Stimulated activated memory B cell treated with anti-CD40 and anti-IgM and Interleukin-4, amounts not matched to agents 10 μg/mL and 1 μg/mL and 100 μg/mL, for 72 hours (primary cell): Measurements from ENCODE around the gene HOXD8.

Source experiments
- ATAC-seq: fragments of 150-1000 bp; cut with Tn5 transposase; 2 replicates; pipeline ENCODE4 v1.10.0; 2021
- H3K27ac Mint-ChIP-seq: one replicate; pipeline ENCODE4 v1.8.0; 2022; ENCODE audit warnings: mild to moderate bottlenecking, mixed read lengths
- H3K27me3 Mint-ChIP-seq: one replicate; pipeline ENCODE4 v1.8.0; 2022; ENCODE audit warnings: mixed read lengths
- H3K36me3 Mint-ChIP-seq: one replicate; pipeline ENCODE4 v1.8.0; 2022; ENCODE audit warnings: mixed read lengths
- H3K4me1 Mint-ChIP-seq: one replicate; pipeline ENCODE4 v1.8.0; 2022; ENCODE audit warnings: mixed read lengths
- H3K4me3 Mint-ChIP-seq: one replicate; pipeline ENCODE4 v1.8.0; 2022; ENCODE audit warnings: mild to moderate bottlenecking, moderate library complexity, mixed read lengths
- H3K9me3 Mint-ChIP-seq: one replicate; pipeline ENCODE4 v1.8.0; 2022; ENCODE audit warnings: mixed read lengths

HOXD8 gene

GRCh38 chr2:176128982-176129796 is at the start of gene HOXD8:
Gene HOXD8, plus strand, starts transcription at chr2:176129705. Its CDS starts 662 bp downstream, at chr2:176130367.
- no peaks in the 10 kb centered on the region for H3K9me3 Mint-ChIP-seq
- ATAC-seq, result no peak
- H3K4me3 Mint-ChIP-seq, result no peak within 1 kb of the TSS
- peaks cover 87% of the 10 kb centered on the region for H3K27me3 Mint-ChIP-seq
- peaks cover 20% of the 10 kb centered on the region for H3K4me1 Mint-ChIP-seq
- no peaks in the 10 kb centered on the region for H3K36me3 Mint-ChIP-seq
- H3K27ac Mint-ChIP-seq, result no peak within 1 kb of the TSS

DNA sequence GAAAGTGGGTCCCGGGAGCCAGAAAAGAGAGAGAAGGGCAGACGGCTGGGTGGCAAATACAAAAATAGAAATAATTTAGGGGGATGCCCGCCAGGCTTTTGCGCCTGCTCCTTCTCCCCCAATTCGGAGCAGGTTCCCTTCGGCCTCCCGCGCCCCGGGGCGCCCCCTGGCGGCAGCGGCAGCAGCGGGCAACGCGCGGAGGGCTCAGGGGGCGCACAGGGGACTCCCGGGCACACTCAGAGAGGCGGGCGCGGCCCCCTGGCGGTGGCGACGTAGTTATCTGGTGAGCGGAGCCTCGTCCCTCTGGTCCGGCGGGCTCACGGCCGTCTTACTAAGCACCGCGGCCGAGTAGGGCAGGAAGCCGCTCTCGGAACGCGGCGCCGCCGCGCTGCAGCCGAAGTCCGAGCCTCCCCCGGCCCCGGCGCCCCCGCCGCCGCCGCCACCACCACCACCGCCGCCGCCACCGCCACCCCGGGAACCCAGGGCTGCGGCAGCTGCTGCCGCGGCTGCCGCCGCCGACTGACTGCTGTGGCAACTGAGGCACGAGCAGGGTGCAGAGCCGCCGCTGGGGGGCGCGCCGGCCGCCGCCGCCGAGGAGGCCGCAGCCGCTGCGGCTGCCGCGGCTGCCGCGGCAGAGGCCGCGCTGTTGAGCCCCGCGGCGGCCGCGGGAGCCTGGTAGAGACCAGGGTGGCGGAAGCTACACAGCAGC is 49.5 kb upstream of the HOXD8 start:
- peaks cover 8% of the 10 kb centered on the region for H3K4me1 Mint-ChIP-seq
- H3K27ac Mint-ChIP-seq, result no peak overlapping the region
- H3K9me3 Mint-ChIP-seq, result peaks cover 10% of the 10 kb centered on the region
- peaks cover 79% of the 10 kb centered on the region for H3K27me3 Mint-ChIP-seq
- no peak for ATAC-seq
- H3K36me3 Mint-ChIP-seq, result no peaks in the 10 kb centered on the region
- H3K4me3 Mint-ChIP-seq, result peak overlapping the region; percentile 56

DNA sequence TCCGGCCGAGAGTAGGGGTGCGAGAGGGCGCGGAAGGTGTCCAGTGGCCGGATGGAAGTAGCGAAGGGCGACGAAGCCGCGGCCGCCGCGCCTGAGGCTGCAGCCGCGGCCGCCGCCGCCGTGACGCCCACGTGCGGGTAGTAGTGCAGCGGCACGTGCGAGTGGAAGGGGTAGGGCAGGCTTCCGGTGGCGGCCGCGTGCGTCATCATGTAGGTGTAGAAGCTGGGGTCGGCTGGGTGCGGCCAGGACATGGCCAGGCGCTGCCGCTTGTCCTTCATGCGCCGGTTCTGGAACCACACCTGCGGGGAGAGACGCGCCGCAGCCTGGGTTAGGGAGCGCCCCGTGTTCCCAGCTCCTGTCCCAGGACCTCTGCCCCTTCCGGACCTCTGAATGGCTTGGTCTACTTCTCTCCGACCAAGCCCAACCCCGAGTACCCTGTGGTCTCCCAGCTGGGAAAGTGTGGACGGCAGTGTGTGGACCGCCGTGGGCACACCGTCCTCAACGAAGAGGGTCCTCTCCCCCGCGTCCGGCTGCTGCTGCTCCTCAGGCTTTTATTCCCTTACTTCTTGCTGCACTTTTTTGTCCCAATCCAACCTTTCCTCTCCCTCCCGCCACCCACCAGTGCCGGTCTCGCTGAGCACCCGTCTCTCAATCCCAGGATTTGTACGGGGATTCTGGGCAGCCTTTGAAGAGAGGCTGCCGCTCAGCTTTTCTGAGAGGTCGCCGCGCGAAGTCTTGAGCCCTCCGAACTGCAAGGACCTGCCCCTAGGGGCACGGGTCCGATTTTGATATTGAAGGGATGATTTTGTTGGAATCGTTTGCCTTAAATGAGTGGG is 48.7 kb upstream of the HOXD8 start:
- H3K4me3 Mint-ChIP-seq, result no peak overlapping the region
- H3K27me3 Mint-ChIP-seq, result peaks cover 79% of the 10 kb centered on the region
- peaks cover 12% of the 10 kb centered on the region for H3K9me3 Mint-ChIP-seq
- no peaks in the 10 kb centered on the region for H3K36me3 Mint-ChIP-seq
- peaks cover 8% of the 10 kb centered on the region for H3K4me1 Mint-ChIP-seq
- ATAC-seq, result no peak
- no peak overlapping the region for H3K27ac Mint-ChIP-seq

DNA sequence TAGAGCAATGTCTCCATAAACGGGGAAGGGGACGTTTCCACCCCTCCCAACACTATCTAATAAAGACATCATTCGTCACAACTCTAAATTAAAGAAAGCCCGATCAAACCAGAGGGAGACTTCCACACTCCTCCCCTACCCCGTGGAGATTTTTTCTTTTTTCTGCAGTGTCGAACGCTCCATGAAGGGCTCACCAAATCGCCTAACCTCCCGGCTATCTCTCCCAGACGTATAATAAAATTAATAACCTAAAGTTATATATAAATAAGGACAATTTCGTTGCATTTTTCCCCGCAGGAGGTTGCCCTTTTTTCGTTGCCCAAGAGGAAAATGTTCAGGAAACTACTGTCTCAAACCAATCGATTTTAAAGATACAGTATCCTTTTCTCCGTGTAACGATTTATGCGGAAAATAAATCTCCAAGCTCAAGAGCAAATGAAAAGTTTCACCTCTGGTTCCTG is 48.1 kb upstream of the HOXD8 start:
- no peak overlapping the region for H3K27ac Mint-ChIP-seq
- no peak overlapping the region for H3K4me3 Mint-ChIP-seq
- H3K4me1 Mint-ChIP-seq, result peaks cover 8% of the 10 kb centered on the region
- H3K27me3 Mint-ChIP-seq, result peaks cover 79% of the 10 kb centered on the region
- H3K36me3 Mint-ChIP-seq, result no peaks in the 10 kb centered on the region
- no peak for ATAC-seq
- H3K9me3 Mint-ChIP-seq, result peaks cover 12% of the 10 kb centered on the region

- no peak for ATAC-seq
- peaks cover 10% of the 10 kb centered on the region for H3K9me3 Mint-ChIP-seq
- peaks cover 8% of the 10 kb centered on the region for H3K4me1 Mint-ChIP-seq
- no peak overlapping the region for H3K4me3 Mint-ChIP-seq
- H3K36me3 Mint-ChIP-seq, result no peaks in the 10 kb centered on the region
- H3K27ac Mint-ChIP-seq, result no peak overlapping the region
- H3K27me3 Mint-ChIP-seq, result peaks cover 79% of the 10 kb centered on the region
These were observed 47.5 kb upstream of the HOXD8 start for GRCh38 chr2:176081837-176082524.

DNA sequence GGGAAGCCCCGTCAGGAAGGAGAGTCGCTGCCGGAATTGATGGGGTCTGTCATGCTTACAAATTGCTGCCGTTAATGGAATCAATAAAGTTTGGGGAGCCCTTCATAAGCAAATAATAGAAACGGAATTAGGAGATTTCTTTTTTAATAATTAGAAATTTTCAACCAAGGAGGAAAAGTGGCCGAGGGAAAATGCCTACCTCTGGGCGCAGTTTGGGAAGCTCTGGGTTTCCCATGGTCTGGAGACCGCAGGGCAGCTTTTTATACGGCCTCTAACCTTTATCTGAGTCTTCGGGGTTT is 47.0 kb upstream of the HOXD8 start:
- ATAC-seq, result no peak
- peaks cover 8% of the 10 kb centered on the region for H3K4me1 Mint-ChIP-seq
- peaks cover 12% of the 10 kb centered on the region for H3K9me3 Mint-ChIP-seq
- H3K27me3 Mint-ChIP-seq, result peaks cover 84% of the 10 kb centered on the region
- H3K36me3 Mint-ChIP-seq, result no peaks in the 10 kb centered on the region
- no peak overlapping the region for H3K4me3 Mint-ChIP-seq
- no peak overlapping the region for H3K27ac Mint-ChIP-seq

GRCh38 chr2:176082824-176083751 is 46.4 kb upstream of the HOXD8 start:
- peaks cover 12% of the 10 kb centered on the region for H3K9me3 Mint-ChIP-seq
- ATAC-seq, result no peak
- no peak overlapping the region for H3K4me3 Mint-ChIP-seq
- H3K36me3 Mint-ChIP-seq, result no peaks in the 10 kb centered on the region
- H3K27ac Mint-ChIP-seq, result no peak overlapping the region
- H3K27me3 Mint-ChIP-seq, result peaks cover 88% of the 10 kb centered on the region
- H3K4me1 Mint-ChIP-seq, result peaks cover 10% of the 10 kb centered on the region

DNA sequence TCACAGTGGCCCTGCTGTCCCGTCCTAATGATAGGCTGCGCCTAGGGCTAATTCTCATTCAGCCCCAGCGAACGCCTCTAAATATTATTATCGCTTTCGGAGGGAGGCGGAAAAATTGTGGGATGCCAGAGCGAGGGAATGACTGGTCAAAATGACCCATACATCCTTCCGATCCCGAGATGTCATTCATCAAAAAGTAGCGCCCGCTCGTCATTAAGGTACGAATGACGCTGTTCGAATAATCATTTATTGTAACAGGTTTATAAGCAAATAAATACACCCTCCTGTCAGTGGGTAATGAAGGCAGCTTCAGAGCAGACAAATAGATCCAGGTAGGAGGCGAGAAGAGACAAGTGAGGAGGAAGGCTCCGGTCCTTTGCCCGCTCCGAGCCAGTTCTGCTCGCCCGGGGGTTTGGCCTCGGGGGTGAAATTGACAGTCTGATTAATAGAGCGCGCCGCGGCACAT is 45.7 kb upstream of the HOXD8 start, which contains the start of gene EVX2:
Gene EVX2 (minus strand): TSS at position 167 of the 466 bp plus-strand sequence. CDS start 186 bp downstream, outside the sequence.
- no peak for ATAC-seq
- no peak within 1 kb of the TSS for H3K27ac Mint-ChIP-seq
- peaks cover 14% of the 10 kb centered on the region for H3K4me1 Mint-ChIP-seq
- peaks cover 12% of the 10 kb centered on the region for H3K9me3 Mint-ChIP-seq
- no peaks in the 10 kb centered on the region for H3K36me3 Mint-ChIP-seq
- H3K27me3 Mint-ChIP-seq, result peaks cover 88% of the 10 kb centered on the region
- H3K4me3 Mint-ChIP-seq, result no peak within 1 kb of the TSS

- Mint-ChIP-seq H3K27ac (no peak overlapping the region), H3K9me3 (peaks cover 8% of the 10 kb centered on the region), H3K36me3 (no peaks in the 10 kb centered on the region), H3K27me3 (peaks cover 88% of the 10 kb centered on the region), H3K4me3 (no peak overlapping the region), H3K4me1 (peaks cover 8% of the 10 kb centered on the region)
- no peak for ATAC-seq
These were observed 44.8 kb upstream of the HOXD8 start for GRCh38 chr2:176084611-176085119.

GRCh38 chr2:176085120-176085788 is 44.3 kb upstream of the HOXD8 start:
- H3K27ac Mint-ChIP-seq, result no peak overlapping the region
- H3K27me3 Mint-ChIP-seq, result peaks cover 91% of the 10 kb centered on the region
- peaks cover 8% of the 10 kb centered on the region for H3K9me3 Mint-ChIP-seq
- H3K36me3 Mint-ChIP-seq, result no peaks in the 10 kb centered on the region
- no peak overlapping the region for H3K4me3 Mint-ChIP-seq
- peaks cover 6% of the 10 kb centered on the region for H3K4me1 Mint-ChIP-seq
- ATAC-seq, result no peak

DNA sequence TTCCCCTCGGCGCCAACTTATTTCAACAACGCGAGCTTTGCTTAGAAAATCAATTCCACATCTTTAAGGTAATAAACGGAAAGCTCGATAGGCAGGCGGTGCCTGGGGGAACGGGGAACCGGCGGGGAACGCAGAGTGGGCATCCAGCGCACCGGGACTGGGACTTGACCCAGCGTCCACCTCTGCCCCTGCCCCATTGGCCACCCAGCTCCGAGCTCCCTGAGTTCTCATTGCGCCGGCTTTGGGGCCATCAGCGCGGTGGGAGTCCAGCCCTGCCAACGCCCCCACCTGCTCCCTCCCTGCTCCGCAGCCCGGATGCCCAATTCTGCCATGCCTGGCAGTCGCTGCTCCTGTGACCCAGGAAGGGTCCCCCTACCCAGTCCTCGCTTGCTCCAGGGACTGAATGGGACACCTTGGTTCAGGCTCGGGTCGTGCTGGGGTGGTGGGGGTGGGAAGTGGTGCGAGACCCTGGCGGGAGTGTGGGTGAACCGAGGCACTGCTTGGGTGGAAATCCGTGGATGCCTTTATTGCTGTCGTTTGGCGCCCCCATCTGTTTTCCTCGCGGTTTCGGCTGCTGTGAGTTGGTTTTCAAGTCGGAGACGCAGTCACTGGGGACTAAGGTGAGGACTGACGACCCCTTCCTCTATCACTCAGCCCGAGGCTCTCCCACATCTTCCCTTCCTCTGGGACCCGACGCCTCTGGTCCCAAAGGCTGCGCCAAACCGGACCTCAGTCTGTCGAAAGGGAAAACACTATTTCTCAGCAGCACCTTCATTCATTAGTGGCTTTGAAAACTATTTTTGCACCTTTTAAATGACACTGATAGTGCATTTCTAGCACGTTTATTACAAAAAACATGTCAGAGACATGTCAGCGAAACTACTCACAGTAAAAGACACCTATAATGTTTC is 43.4 kb upstream of the HOXD8 start:
- H3K9me3 Mint-ChIP-seq, result peaks cover 8% of the 10 kb centered on the region
- H3K4me1 Mint-ChIP-seq, result peaks cover 6% of the 10 kb centered on the region
- H3K27ac Mint-ChIP-seq, result no peak overlapping the region
- H3K27me3 Mint-ChIP-seq, result peaks cover 93% of the 10 kb centered on the region
- no peak overlapping the region for H3K4me3 Mint-ChIP-seq
- no peak for ATAC-seq
- no peaks in the 10 kb centered on the region for H3K36me3 Mint-ChIP-seq

- H3K4me1 Mint-ChIP-seq, result peaks cover 11% of the 10 kb centered on the region
- no peak for ATAC-seq
- H3K27ac Mint-ChIP-seq, result no peak overlapping the region
- no peak overlapping the region for H3K4me3 Mint-ChIP-seq
- H3K27me3 Mint-ChIP-seq, result peaks cover 96% of the 10 kb centered on the region
- no peaks in the 10 kb centered on the region for H3K36me3 Mint-ChIP-seq
- peaks cover 8% of the 10 kb centered on the region for H3K9me3 Mint-ChIP-seq
These were observed 42.0 kb upstream of the HOXD8 start for GRCh38 chr2:176087330-176088047.
